SK-N-SH (cell line): ENCODE data around the gene COX4I2. TPM values are rescaled to one million over a fixed set of nuclear protein-coding genes. Genes with fewer than 3 reads are reported as not detected.

ENCODE experiments used
- CTCF ChIA-PET: fragments of 300-600, 350-600 bp; formaldehyde crosslinking; extraction: SDS; loops from one replicate; lab custom pipeline; 2021; lab: Yijun Ruan, JAX
- POLR2A ChIA-PET: fragments of 350-600 bp; sonication (Branson Sonifier 250); formaldehyde crosslinking; extraction: SDS; loops from one replicate; lab custom pipeline; 2020; ENCODE audit warnings: antibody characterized with exemption, inconsistent platforms; lab: Yijun Ruan, JAX
- DNase-seq: peaks from one replicate; pipeline ENCODE4 v3.0.0; 2012
- H2AFZ ChIP-seq: fragments of 200-600 bp; sonication (generic); 2 replicates; pipeline ENCODE4 v1.8.1; 2016; ENCODE audit warnings: antibody characterized with exemption, mild to moderate bottlenecking, low read depth
- H3F3A ChIP-seq: fragments of 200-600 bp; sonication (generic); replicated peaks from 2 replicates; pipeline ENCODE3; 2016; ENCODE audit warnings: antibody characterized with exemption, mild to moderate bottlenecking; ENCODE audit not compliant: insufficient read depth
- H3K27ac ChIP-seq, 2 experiments: fragments of 200-500 bp in 1 of 2; fragments of 200-600 bp in 1 of 2; sonication (Bioruptor generic) in 1 of 2; sonication (generic), shearing (Covaris generic) in 1 of 2; 2 replicates each; pipeline versions ENCODE4 v1.5.1 to v1.6.1; 2014 to 2016; ENCODE audit warnings: low read depth in 2 of 2, inconsistent platforms in 1 of 2, low read length in 1 of 2, mild to moderate bottlenecking in 1 of 2, mixed read lengths in 1 of 2
- H3K27me3 ChIP-seq: fragments of 200-600 bp; sonication (generic), shearing (Covaris generic); 2 replicates; pipeline ENCODE4 v1.6.1; 2016; ENCODE audit warnings: mixed run types; ENCODE audit not compliant: insufficient read depth
- H3K36me3 ChIP-seq, 2 experiments: fragments of 200-500 bp in 1 of 2; fragments of 200-600 bp in 1 of 2; sonication (Bioruptor generic) in 1 of 2; sonication (generic) in 1 of 2; replicated peaks in 1 of 2; 2 replicates each; pipeline versions ENCODE3 to v1.5.1; 2014 to 2016; ENCODE audit warnings: low read length in 1 of 2, mild to moderate bottlenecking in 1 of 2; ENCODE audit not compliant: insufficient read depth in 2 of 2, control insufficient read depth in 1 of 2
- H3K4me1 ChIP-seq, 2 experiments: fragments of 200-500 bp in 1 of 2; fragments of 200-600 bp in 1 of 2; sonication (Bioruptor generic) in 1 of 2; sonication (generic), shearing (Covaris generic) in 1 of 2; 2 replicates each; pipeline versions ENCODE4 v1.5.1 to v1.6.1; 2014 to 2016; ENCODE audit warnings: low read depth in 1 of 2, low read length in 1 of 2, mixed run types in 1 of 2; ENCODE audit not compliant: insufficient read depth in 2 of 2, control insufficient read depth in 1 of 2
- H3K4me2 ChIP-seq: fragments of 200-600 bp; sonication (generic), shearing (Covaris generic); 2 replicates; pipeline ENCODE4 v1.6.1; 2017; ENCODE audit warnings: mixed run types
- H3K4me3 ChIP-seq, 2 experiments: fragments of 200-500 bp in 1 of 2; fragments of 200-600 bp in 1 of 2; sonication (Bioruptor generic) in 1 of 2; sonication (generic), shearing (Covaris generic) in 1 of 2; 2 replicates each; pipeline versions ENCODE4 v1.5.1 to v1.8.1; 2014 to 2016; ENCODE audit warnings: low read depth in 2 of 2, inconsistent platforms in 1 of 2, low read length in 1 of 2, mild to moderate bottlenecking in 1 of 2, mixed read lengths in 1 of 2, moderate library complexity in 1 of 2
- H3K79me2 ChIP-seq: fragments of 200-600 bp; sonication (generic); 2 replicates; pipeline ENCODE4 v1.8.1; 2017; ENCODE audit warnings: mild to moderate bottlenecking; ENCODE audit not compliant: insufficient read depth
- H3K9ac ChIP-seq: fragments of 200-600 bp; sonication (generic); 2 replicates; pipeline ENCODE4 v1.6.1; 2017; ENCODE audit warnings: mixed run types
- H3K9me2 ChIP-seq: fragments of 200-600 bp; sonication (generic); 2 replicates; pipeline ENCODE4 v1.6.1; 2017; ENCODE audit warnings: mixed run types
- H3K9me3 ChIP-seq: fragments of 200-600 bp; sonication (generic); 2 replicates; pipeline ENCODE4 v1.6.1; 2017; ENCODE audit warnings: mixed run types, mild to moderate bottlenecking, moderate library complexity
- H4K20me1 ChIP-seq: fragments of 200-600 bp; sonication (generic); 2 replicates; pipeline ENCODE4 v1.6.1; 2017; ENCODE audit warnings: mild to moderate bottlenecking, mixed run types; ENCODE audit not compliant: insufficient read depth
- CHD2 ChIP-seq: fragments of 150-350 bp; IDR thresholded peaks from 2 replicates; pipeline ENCODE4 v1.6.1; 2018; ENCODE audit warnings: low read length; ENCODE audit not compliant: partially characterized antibody
- ELF1 ChIP-seq: IDR thresholded peaks from 2 replicates; pipeline ENCODE4 v1.4.0; 2012
- EP300 ChIP-seq, 2 experiments: IDR thresholded peaks; 2 replicates each; pipeline versions ENCODE4 v1.4.0 to v1.6.1; 2012; ENCODE audit warnings: borderline replicate concordance in 1 of 2, low read depth in 1 of 2, low read length in 1 of 2
- EZH2phosphoT487 ChIP-seq: fragments of 200-600 bp; sonication (generic); IDR thresholded peaks from 2 replicates; pipeline ENCODE4 v1.6.1; 2017; ENCODE audit warnings: low read depth, mixed run types, mild to moderate bottlenecking, antibody characterized with exemption, moderate library complexity, borderline replicate concordance
- GABPA ChIP-seq: IDR thresholded peaks from 2 replicates; pipeline ENCODE4 v1.4.0; 2012; ENCODE audit warnings: low read depth, mild to moderate bottlenecking
- JUND ChIP-seq: IDR thresholded peaks from 2 replicates; pipeline ENCODE4 v1.4.0; 2012
- MXI1 ChIP-seq: IDR thresholded peaks from 2 replicates; pipeline ENCODE4 v1.6.1; 2012; ENCODE audit warnings: mild to moderate bottlenecking, low read depth, low read length, improper control_type of control experiment
- RFX5 ChIP-seq: IDR thresholded peaks from 2 replicates; pipeline ENCODE4 v1.6.1; 2012; ENCODE audit warnings: mild to moderate bottlenecking, improper control_type of control experiment, low read length
- SIN3A ChIP-seq: IDR thresholded peaks from 2 replicates; pipeline ENCODE4 v1.6.1; 2012; ENCODE audit warnings: low read depth, mild to moderate bottlenecking, low read length, moderate library complexity, borderline replicate concordance
- SMC3 ChIP-seq: IDR thresholded peaks from 2 replicates; pipeline ENCODE4 v1.6.1; 2012; ENCODE audit warnings: low read depth, low read length, improper control_type of control experiment
- TAF1 ChIP-seq: IDR thresholded peaks from 2 replicates; pipeline ENCODE4 v1.6.1; 2012; ENCODE audit warnings: low read depth, mild to moderate bottlenecking, low read length, moderate library complexity, borderline replicate concordance
- TCF12 ChIP-seq: IDR thresholded peaks from 2 replicates; pipeline ENCODE4 v1.4.0; 2012
- TEAD4 ChIP-seq: IDR thresholded peaks from 2 replicates; pipeline ENCODE4 v1.4.0; 2012; ENCODE audit warnings: mild to moderate bottlenecking, borderline replicate concordance; ENCODE audit not compliant: insufficient read depth
- USF1 ChIP-seq: IDR thresholded peaks from 2 replicates; pipeline ENCODE4 v1.4.0; 2012; ENCODE audit warnings: low read depth, borderline replicate concordance
- YY1 ChIP-seq: IDR thresholded peaks from 2 replicates; pipeline ENCODE4 v1.4.0; 2012; ENCODE audit warnings: low read depth, mild to moderate bottlenecking
- ZBTB33 ChIP-seq: IDR thresholded peaks from 2 replicates; pipeline ENCODE4 v1.4.0; 2012; ENCODE audit warnings: low read depth, borderline replicate concordance
- WGBS: methylation state at CpG from one replicate; pipeline ENCODE4 v1.1.6; 2017; ENCODE audit warnings: low lambda C conversion rate; 5-methylcytosine and 5-hydroxymethylcytosine counted together
- polyA plus RNA-seq, 3 experiments: library from polyadenylated mRNA; depleted of rRNA; stranded (reverse); fragments of >200 nt; gene quantifications; 2 replicates each; pipeline ENCODE4 v1.2.3, GENCODE V29; 2012
- TF ChIP-seq, protein P1 (sequence below): IDR thresholded peaks from 2 replicates; pipeline ENCODE4 v1.4.0; 2012; ENCODE audit warnings: low read depth
- TF ChIP-seq, protein P2 (sequence below): IDR thresholded peaks from 2 replicates; pipeline ENCODE4; 2012
- TF ChIP-seq, protein P3 (sequence below): IDR thresholded peaks from 2 replicates; pipeline ENCODE4 v1.6.1; 2012; ENCODE audit warnings: mild to moderate bottlenecking, low read depth, low read length, moderate library complexity

The COX4I2 gene
- polyA plus RNA-seq, 1 of the 3 experiments (the other 2 are of a cell fraction), result 0.21 TPM

GRCh38 chr20:31630187-31630790 lies 7.4 kb upstream of the COX4I2 start:
- H2AFZ ChIP-seq, result no peak overlapping the region
- H3K79me2 ChIP-seq, result no peaks in the 10 kb centered on the region
- no peaks in the 10 kb centered on the region for H4K20me1 ChIP-seq
- no peak overlapping the region for H3K9ac ChIP-seq
- H3K9me3 ChIP-seq, result no peaks in the 10 kb centered on the region
- H3K9me2 ChIP-seq, result no peaks in the 10 kb centered on the region
- no peak for DNase-seq
- no peaks in the 10 kb centered on the region for H3K27me3 ChIP-seq
- no peak overlapping the region for H3K4me2 ChIP-seq
- peak overlapping the region in 1 of 2 experiments; percentile 16; a peak in 1 of 4 replicates for H3K27ac ChIP-seq
- no peaks in the 10 kb centered on the region for H3K36me3 ChIP-seq
- H3K4me1 ChIP-seq, result peaks cover 0 to 6% of the 10 kb centered on the region in 2 experiments; a peak in 1 of 4 replicates
- POLR2A ChIA-PET, result no interaction called here
- CTCF ChIA-PET, result interaction anchor here (0.7 to 6.7 kb wide), 7 partner anchors 17 to 98 kb away, joined by 3 to 53 read pairs (median 3); no protein-coding TSS in a partner anchor
- 70% methylated on average over 2 of the region's 2 CpGs for WGBS
- no peak for TF ChIP-seq EZH2phosphoT487
- TF ChIP-seq EP300 (IDR thresholded peaks at IDR 0.05; ENCODE audit: borderline replicate concordance in 1 of 2, low read depth in 1 of 2, low read length in 1 of 2), result no peak
- no peak for TF ChIP-seq MXI1
- no peak for TF ChIP-seq USF1
- TF ChIP-seq CHD2, result no peak
- no peak for TF ChIP-seq SMC3
- TF ChIP-seq, protein P1, sequence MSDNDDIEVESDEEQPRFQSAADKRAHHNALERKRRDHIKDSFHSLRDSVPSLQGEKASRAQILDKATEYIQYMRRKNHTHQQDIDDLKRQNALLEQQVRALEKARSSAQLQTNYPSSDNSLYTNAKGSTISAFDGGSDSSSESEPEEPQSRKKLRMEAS, result no peak
- no peak for TF ChIP-seq YY1
- no peak for TF ChIP-seq RFX5
- no peak for TF ChIP-seq GABPA
- no peak for TF ChIP-seq TCF12
- no peak for TF ChIP-seq JUND
- no peak for TF ChIP-seq ELF1
- TF ChIP-seq ZBTB33, result no peak
- TF ChIP-seq, protein P2, sequence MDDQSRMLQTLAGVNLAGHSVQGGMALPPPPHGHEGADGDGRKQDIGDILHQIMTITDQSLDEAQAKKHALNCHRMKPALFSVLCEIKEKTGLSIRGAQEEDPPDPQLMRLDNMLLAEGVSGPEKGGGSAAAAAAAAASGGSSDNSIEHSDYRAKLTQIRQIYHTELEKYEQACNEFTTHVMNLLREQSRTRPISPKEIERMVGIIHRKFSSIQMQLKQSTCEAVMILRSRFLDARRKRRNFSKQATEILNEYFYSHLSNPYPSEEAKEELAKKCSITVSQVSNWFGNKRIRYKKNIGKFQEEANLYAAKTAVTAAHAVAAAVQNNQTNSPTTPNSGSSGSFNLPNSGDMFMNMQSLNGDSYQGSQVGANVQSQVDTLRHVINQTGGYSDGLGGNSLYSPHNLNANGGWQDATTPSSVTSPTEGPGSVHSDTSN, result no peak
- no peak for TF ChIP-seq SIN3A
- TF ChIP-seq, protein P3, sequence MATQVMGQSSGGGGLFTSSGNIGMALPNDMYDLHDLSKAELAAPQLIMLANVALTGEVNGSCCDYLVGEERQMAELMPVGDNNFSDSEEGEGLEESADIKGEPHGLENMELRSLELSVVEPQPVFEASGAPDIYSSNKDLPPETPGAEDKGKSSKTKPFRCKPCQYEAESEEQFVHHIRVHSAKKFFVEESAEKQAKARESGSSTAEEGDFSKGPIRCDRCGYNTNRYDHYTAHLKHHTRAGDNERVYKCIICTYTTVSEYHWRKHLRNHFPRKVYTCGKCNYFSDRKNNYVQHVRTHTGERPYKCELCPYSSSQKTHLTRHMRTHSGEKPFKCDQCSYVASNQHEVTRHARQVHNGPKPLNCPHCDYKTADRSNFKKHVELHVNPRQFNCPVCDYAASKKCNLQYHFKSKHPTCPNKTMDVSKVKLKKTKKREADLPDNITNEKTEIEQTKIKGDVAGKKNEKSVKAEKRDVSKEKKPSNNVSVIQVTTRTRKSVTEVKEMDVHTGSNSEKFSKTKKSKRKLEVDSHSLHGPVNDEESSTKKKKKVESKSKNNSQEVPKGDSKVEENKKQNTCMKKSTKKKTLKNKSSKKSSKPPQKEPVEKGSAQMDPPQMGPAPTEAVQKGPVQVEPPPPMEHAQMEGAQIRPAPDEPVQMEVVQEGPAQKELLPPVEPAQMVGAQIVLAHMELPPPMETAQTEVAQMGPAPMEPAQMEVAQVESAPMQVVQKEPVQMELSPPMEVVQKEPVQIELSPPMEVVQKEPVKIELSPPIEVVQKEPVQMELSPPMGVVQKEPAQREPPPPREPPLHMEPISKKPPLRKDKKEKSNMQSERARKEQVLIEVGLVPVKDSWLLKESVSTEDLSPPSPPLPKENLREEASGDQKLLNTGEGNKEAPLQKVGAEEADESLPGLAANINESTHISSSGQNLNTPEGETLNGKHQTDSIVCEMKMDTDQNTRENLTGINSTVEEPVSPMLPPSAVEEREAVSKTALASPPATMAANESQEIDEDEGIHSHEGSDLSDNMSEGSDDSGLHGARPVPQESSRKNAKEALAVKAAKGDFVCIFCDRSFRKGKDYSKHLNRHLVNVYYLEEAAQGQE, result no peak
- TF ChIP-seq TEAD4, result no peak
- TF ChIP-seq TAF1, result no peak
- no peak overlapping the region for H3K4me3 ChIP-seq
- H3F3A ChIP-seq, result peaks cover 4% of the 10 kb centered on the region
